AG10803 (cell line): Measurements from ENCODE around the gene PRSS57.
"Not testable (repeated sequence)": the region's sequence is repeated elsewhere in the genome, so short reads cannot be mapped to it uniquely, and the experiment has no call there.

Source experiments
- DNase-seq: peaks from one replicate; pipeline ENCODE4 v3.0.0; 2010; ENCODE audit warnings: low read depth
- H3K4me3 ChIP-seq: 2 replicates; pipeline ENCODE4 v1.5.1; 2011; ENCODE audit warnings: mild to moderate bottlenecking, low read length, control low read depth
- CTCF ChIP-seq: conservative IDR thresholded peaks from 2 replicates; pipeline ENCODE4 v1.5.1; 2011; ENCODE audit warnings: mild to moderate bottlenecking, low read length, control low read depth, inconsistent platforms

Gene PRSS57

GRCh38 chr19:729965-730668, 34.9 kb upstream of the PRSS57 start:
- TF ChIP-seq CTCF = no peak
- no peak for DNase-seq
- no peak overlapping the region for H3K4me3 ChIP-seq

GRCh38 chr19:729564-729963, 34.3 kb upstream of the PRSS57 start:
- not testable (repeated sequence) for DNase-seq, H3K4me3 ChIP-seq

GRCh38 chr19:728011-728410, 32.8 kb upstream of the PRSS57 start:
- no peak for TF ChIP-seq CTCF
- H3K4me3 ChIP-seq = no peak overlapping the region
- DNase-seq = no peak

- TF ChIP-seq CTCF = no peak
- H3K4me3 ChIP-seq = no peak overlapping the region
- no peak for DNase-seq
Measured at GRCh38 chr19:726993-727956, 32.0 kb upstream of the PRSS57 start.

- no peak overlapping the region for H3K4me3 ChIP-seq
- TF ChIP-seq CTCF = no peak
- no peak for DNase-seq
Measured at GRCh38 chr19:725461-726089, 30.3 kb upstream of the PRSS57 start.

GRCh38 chr19:723714-724113, 28.5 kb upstream of the PRSS57 start:
- H3K4me3 ChIP-seq = no peak overlapping the region
- no peak for DNase-seq
- TF ChIP-seq CTCF = no peak

- H3K4me3 ChIP-seq = no peak overlapping the region
- no peak for DNase-seq
- no peak for TF ChIP-seq CTCF
Measured at GRCh38 chr19:723247-723646, 28.0 kb upstream of the PRSS57 start.
